Stimulated activated CD4-positive, alpha-beta T cell treated with anti-CD3 and anti-CD28 coated beads, Interleukin-4, amount 100 ng/mL, for 24 hours (primary cell): ENCODE measurements around the gene RECK.
"Not testable (repeated sequence)": the region's sequence is repeated elsewhere in the genome, so short reads cannot be mapped to it uniquely, and the experiment has no call there.

Source experiments
- DNase-seq: peaks from one replicate; pipeline ENCODE4 v3.0.0-alpha.2; 2020

The RECK gene

DNA sequence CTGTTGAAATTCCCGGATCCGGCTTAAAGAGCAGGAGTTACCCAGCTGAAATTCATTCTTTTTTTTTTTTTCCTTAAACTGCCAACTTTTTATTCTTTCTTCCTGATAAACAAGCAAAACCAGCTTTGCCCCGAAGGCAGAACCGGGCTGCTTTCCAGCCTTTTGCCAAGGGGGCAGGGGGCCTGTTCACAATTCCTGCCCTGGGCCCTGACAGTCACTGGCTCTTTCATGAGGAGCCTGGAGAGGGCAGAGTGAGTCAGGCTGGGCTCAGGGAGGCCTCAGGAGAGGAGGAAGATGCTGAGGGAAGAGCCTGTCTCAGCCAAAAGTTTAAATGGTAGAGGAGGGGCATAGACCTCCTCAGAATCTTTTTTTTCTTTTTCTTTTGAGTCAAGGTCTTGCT is 104.6 kb downstream of the RECK start:
- no peak for DNase-seq

DNA sequence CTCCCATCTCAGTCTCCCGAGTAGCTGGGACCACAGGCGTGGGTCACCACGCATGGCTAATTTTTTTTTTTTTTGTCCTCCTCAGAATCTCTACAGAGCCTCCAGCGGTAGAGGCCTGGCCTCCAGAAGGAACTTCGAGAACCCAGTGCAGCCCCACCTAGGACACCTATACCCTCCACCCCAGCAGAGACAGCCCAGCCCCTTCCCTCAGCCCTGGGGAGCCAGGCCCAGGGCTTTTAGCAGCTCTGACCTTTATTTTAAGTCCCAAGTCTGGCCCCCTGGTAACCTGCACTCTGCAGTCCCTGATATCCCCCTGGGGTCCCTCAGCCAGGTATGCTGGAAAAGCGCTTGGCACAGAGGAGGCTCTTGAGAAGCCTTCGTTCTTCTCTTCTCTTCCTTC is 105.0 kb downstream of the RECK start:
- DNase-seq: no peak

DNA sequence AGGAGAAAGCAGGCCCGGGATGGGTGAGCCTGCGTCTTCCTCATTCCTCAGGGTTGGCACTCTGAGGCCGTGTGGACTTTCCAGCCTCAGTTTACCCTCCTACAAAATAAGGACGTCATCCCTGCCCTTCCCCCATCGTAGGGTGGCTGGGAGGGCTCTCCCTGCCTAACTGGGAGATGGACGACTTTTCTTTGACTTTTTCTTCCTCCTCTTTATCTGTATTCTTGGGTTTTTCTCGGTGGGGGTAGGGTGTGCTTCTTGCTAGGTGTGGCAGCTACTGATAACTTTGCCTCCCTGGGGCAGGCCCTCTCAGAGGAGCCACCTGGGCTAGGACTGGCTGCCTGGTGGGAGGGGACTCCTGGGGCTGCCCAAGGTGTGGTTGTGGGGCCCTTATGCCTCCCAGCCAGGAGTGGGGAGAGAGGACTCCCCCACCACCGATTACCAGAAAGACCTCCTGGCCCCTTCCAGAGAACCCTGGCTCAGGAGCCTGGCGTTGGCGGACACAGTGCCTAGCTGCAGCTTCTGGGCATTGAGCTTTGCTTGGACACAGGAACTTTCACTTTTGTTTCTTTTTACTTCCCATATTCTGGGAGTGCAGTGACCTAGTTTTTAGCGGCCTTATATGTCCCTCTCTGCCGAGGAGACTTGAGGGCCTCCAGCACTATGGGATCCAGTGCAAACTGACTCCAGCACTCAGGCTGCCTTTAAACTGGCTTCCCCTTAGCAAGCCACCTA is 106.0 kb downstream of the RECK start:
- DNase-seq: no peak

DNA sequence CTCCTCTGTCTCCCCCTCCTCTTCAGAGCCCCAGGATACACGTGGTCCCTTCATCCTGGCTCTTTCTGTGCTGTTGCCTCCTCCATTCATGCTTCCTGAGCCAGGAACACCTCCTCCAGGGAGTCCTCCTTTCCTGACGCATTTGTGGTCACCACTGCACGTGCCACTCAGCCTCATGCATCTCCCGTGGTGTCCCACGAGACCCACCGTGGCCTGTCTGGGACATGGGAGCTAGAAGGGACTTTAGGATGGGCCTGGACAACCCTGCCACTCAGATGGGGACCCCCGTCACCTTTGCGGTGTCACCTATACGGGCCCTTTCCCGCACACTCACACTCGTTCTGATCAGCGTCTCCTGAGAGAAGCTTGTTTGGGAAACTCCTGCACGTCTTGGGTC is 106.5 kb downstream of the RECK start:
- no peak for DNase-seq

DNA sequence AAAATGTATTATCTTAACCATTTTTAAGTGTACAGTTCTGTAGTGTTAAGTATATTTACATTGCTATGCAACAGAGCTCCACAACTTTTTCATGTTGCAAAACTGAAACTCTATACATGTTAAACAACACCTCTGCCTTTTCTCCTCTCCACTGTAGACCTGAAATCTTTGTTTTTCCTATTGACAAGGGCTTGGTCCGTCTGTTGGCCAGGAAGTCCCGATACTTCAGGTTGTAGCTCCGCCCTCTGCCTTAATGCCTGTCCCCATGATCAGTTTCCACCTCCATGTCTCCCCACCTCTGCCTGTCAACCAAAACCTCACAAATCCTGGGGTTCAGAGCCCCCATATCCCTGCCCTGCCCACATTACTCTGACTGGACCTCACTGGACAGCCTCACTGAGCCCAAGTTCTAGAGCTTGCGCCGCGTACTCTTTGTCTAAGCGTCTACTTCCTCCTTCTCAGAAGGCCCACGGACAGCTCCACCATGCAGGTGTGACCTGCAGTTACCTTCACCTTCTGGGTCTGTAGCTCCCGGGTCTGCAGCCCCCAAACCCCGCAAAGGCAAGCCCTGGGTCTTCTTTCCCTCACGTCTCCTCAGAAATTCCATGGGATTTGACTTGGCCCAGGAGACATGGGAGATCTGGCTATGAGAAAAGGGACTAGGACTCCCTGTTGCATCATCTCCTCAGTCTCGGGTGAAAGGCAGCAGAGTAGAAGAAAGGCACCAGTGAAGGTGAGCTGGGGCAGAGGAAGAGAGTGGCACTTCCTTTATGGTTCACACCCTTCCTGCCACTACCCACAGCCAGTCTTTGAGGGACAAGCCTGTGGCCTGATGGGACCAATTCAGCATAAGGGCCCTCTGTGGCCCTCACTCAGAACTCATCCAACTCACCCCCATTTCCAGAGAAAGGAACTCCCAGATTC is 107.9 kb downstream of the RECK start:
- no peak for DNase-seq

DNA sequence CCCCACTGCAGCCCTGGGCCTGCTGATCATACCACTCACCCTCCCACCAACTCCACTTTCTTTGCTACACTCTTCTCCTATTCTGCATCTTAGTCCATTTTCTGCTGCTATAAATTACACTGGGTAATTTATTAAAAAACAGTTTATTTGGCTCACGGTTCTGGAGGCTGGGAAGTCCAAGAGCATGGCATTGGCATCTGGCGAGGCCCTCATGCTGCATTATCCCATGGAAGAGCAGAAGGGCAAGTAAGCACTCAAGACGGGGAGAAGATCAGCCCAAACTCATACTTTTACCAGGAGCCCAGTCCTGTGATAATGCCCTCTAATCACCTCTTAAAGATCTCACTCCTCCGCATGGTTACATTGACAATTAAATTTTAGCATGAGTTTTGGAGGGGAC is 109.3 kb downstream of the RECK start:
- DNase-seq: no peak

DNA sequence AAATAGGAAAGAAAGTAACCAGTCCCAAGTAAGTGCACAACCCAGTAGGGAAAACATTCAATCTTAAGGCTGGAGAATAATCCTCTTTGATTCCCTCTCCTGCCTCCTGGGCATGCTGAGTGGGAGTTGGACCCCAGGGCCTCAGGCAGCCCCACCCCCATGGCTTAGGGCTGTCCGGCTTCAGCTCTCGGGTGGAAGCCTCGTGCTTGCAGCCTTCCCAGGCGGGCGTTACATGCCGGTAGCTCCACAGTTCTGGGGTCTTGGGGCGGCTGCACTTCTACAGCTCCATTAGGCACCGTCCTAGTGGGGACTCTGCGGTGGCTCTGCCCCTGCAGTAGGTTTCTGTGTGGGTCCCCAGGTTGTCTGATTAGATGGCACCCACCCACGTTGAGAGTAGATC is 109.9 kb downstream of the RECK start:
- DNase-seq: no peak

DNA sequence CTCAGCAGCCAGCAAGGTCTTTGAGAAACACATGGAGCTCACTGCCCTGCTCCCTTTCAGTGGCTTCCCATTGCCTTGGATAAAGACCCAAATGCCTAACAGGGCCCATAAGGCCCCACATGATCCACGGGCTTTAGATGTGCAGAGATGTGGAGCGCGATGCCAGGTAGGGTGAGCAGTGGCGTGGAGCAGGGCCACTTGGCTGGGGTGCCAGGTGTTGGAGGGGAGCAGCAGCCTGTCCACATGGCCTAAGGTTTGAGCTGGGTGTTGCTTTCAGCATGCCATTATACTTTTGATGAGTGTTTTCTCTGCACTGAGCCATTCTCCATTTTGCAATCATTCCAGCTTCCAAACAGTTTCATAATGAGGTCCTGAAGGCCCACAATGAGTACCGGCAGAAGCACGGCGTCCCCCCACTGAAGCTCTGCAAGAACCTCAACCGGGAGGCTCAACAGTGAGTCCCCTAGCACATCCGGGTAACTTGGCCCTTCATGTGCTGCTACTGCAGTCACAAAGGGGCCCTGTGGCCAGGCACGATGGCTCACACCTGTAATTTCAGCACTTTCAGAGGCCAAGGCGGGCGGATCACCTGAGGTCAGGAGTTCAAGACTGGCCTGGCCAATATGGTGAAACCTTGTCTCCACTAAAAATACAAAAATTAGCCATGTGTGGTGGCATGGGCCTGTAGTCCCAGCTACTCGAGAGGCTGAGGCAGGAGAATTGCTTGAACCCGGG is 110.9 kb downstream of the RECK start:
- DNase-seq: no peak

DNA sequence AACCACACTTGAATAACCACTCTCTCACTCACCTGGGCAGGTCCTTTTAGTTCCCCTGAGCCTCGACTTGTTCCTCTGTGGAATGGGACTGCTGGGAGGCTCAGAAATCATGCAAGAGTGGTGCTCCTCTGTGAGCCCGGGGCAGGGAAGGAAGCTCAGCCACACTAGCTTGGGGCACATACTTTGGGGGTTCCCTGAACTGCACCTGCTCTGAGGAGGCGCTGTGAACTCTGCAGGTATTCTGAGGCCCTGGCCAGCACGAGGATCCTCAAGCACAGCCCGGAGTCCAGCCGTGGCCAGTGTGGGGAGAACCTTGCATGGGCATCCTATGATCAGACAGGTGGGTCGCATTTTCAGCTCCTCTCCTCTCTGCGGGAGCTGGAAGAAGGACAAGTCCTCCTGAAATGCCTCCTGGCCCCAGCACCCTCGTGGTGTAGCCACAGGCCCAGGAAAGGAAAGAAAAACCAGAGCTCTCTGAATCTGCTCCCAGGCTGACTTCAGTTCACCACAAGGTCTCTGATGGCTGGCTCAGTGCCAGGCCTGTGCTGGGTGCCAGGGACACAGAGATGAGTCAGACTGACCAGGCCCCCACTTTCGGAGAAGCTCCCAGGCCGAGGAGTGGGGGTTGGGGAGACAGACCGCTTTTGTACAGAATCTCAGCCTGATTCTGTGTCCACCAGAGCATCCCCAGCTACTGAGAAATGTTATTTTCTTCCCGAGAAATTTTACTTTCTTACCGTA is 111.8 kb downstream of the RECK start:
- DNase-seq: peak; percentile 65

DNA sequence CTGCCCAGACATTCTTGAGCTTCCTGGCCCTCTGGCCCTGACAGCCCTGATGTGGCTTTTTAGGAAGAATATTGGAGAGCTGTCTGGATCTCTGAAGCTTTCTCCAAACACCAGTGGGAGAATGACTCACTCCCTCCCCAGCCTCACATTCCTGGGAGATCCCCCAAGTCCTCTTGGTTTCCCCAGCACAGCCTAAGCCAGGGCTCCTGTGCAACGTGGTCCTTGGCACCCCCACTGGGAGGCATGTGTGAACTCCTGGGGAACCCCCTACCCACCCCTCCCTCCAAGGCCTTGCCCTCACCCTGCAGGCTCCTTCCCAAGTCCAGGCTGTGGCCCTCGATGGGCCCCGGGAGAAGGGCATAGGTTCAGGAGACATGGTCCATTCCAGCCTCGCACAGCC is 112.5 kb downstream of the RECK start:
- DNase-seq: no peak

DNA sequence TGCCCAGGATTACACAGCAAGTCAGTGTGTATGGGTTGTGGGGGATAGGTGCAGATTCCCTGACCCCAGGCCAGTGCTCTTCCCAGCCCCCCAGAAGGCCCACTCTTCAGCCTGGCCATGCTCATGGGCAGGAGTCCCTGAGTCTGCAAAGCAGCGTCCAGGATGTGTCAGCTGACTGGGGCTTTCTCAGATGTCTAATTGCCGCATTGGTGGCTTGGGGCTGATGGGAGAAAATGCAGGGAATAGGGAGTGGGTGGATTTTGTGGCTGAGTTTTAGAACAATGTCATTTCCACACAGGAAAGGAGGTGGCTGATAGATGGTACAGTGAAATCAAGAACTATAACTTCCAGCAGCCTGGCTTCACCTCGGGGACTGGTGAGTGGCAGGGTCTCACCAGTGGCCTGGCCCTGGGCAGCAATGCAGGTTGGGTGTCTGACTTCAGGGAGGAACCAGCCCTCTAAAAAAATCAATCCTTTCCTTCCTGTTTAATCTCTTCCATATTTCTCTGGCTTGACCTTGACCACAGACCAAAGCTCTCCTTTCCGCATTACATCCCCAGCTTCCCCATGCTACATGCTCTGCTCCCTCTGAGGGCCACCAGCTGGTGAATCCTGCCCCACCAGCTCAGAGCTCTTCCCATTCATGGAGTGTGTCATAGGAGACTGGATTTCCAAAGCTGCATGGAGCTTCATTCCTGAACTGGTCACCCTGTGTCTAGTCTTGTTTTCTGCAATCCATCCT is 114.0 kb downstream of the RECK start:
- no peak for DNase-seq

DNA sequence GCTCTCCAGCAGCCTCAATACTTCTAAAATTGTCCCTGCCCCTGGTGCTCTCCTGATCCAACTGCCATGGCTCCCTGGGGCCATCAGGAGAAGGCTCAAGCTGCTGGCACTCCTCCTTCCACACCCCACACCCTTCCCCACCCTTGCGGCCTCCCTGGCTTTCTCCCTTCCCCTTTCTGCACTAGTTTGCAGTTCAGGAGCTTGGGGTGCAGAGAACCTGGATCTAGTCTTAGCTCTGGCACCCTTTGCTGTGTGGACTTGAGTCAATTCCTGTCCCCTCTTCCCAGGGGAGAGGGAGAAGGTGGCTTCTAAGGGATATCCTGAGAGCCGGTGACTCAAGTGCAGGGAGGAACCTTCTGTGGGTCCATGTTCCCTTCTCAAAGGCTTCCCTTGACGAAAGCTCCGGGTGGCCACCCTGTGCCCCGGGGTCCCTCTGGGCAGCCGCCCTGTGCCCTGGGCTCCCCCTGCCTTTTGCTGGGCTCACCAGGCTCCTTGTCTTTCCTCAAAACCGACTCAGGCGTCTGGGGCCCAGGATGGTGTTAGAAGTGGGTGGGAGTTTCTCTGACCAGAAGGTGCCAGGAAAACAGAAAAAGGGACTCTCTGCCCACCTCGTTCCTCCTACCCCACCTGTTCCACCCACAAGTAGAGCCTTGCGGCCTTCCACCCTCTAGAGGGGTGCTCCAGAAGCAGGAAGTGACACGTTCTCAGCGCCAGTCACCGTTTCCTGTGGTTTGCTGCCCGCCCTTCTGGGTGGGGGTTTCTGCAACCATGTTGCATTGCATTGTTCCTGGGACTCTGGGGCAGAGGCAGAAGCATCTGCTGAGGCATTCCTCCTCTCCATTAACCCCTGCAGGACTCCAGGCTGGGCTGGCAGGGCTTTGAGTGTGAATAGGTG is 114.8 kb downstream of the RECK start:
- DNase-seq: peak; percentile 87

DNA sequence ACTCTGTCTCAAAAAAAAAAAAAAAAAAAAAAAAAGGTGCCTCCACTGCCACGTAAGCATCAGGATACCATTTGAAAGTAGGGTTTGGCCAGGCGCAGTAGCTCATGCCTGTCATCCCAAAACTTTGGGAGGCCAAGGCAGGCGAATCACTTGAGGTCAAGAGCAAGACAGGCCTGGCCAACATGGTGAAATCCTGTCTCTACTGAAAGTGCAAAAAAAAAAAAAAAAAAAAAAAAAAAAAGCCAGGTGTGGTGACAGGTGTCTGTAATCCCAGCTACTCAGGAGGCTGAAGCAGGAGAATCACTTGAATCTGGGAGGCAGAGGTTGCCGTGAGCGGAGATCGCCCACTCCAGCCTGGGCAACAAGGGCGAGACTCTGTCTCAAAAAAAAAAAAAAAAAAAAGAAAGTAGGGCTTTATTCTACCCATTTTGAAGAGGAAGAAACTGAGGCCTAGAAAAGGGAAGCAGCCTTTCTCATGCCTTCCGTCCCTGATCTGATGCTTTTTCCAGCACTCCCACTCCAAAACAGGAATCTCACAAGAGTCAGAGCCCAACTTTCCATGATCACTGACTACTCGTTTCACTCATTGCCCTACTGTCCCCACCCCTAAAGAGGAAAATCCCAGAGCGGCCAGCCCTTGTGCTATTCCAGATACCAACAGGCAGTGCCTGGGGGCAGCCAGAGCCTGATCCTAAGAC is 116.2 kb downstream of the RECK start:
- DNase-seq: no peak

DNA sequence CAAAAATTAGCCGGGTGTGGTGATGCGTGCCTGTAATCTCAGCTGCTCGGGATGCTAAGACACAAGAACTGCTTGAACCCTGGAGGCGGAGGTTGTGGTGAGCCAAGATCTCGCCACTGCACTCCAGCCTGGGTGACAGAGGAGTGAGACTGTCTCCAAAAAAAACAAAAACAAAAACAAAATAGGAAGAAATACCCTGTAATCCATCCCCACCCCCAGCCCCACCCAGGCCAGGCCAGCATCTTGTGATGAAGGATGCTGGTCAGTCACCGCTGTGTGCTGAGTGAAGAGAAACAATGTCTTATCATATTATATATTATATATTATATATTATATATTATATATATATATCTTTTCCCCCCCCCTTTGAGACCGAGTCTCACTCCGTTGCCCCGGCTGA is 117.0 kb downstream of the RECK start:
- DNase-seq: no peak

DNA sequence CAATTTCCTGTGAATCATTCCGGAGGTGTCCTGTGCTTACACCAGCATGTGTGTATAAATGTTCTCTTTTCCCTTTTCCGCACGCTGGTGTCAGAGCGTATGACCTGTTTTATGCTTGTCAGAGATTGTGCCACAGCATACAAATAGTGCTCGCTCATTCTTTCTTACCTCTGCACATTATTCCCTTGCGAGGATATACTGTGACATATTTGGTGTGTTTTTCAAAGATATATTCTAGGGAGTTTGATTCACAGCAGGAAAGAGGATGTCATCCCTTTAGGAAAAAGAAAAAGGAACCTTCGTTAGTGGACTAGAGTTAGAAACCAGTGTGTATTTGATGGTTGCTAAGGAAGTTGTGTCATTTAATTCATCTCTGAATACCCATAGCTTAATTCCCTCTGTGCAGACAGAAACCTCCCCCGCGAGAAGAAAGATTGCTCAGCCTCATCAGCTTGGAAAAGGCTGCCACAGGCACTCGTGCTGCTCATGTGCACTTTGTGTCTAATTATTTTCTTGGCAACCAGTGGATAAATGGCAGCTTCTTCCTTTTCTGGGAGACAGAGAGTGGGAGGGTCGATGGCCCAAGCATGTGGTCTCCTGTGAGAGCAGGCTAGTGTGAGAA is 117.7 kb downstream of the RECK start:
- DNase-seq: no peak

DNA sequence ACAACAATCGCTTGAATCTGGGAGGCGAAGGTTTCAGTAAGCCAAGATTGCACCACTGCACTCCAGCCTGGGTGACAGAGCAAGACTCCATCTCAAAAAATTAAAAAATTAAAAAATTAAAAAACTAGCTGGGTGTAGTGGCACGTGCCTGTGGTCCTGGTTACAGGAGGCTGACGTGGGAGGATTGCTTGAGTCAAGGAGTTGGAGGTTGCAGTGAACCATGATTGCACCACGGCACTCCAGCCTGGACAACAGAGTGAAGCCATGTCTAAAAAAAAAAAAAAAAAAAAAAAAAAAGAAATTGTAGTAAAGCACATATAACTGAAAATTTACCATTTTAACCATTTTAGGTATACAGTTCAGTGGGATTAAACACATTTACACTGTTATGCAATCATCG is 119.4 kb downstream of the RECK start:
- no peak for DNase-seq

DNA sequence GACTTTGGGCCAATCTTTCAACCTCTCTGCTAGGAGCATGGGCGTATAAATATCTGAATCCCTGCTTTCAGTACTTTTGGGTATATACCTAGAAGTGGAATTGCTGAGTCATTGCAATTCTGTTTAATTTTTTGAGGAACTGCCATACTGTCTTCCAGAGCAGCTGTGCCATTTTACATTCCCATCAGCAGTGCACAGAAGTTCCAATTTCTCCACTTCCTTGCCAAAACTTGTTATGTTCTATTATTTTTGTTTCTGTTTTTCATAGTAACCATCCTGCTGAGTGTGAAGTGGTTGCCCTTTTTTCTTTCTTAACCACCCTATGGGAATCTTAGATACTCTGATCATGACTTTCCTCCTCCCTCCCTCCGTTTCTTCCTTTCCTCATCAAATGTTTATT is 121.4 kb downstream of the RECK start:
- DNase-seq: no peak

DNA sequence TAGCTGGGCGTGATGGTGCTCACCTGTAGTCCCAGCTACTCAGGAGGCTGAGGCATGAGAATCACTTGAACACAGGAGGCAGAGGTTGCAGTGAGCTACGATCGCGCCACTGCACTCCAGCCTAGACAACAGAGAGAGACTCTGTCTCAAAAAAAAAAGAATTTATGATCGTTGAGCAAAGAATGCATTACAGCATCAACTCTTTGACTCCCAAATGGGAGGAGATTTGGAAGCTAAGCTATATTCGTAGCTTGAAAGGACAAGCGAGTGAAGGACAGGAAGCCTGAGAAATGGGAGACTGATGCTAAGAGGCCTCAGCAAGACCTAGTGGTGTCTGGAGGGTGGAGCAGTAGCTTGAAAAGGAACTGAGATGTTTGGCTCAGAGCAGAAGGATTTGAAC is 122.2 kb downstream of the RECK start:
- DNase-seq: no peak

DNA sequence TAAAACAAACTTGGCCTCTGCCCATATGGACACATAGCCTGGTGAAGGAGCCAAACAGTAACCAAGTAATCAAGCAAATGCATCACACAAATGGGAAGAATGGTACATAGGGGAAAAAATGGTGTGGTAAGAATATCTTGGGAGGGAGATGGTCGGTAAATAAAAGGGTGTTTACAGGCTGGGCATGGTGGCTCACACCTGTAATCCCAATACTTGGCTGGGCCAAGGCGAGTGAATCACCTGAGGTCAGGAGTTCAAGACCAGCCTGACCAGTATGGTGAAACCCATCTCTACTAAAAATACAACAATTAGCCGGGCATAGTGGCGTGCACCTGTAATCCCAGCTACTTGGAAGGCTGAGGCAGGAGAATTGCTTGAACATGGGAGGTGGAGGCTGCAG is 122.8 kb downstream of the RECK start:
- not testable (repeated sequence) for DNase-seq

DNA sequence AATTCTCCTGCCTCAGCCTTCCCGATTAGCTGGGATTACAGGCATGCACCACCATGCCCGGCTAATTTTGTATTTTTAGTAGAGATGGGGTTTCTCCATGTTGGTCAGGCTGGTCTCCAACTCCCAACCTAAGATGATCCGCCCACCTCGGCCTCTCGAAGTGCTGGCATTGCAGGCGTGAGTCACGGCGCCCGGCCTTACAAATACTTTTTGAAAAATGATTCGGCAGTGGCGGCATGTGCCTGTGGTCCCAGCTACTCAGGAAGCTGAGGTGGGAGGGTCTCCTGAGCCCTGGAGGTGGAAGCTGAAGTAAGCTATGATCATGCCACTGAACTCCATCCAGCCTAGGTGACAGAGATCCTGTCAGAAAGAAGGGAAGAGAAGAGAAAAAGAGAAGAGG is 123.4 kb downstream of the RECK start:
- DNase-seq: not testable (repeated sequence)
